NK-92 treated with Interleukin-12 subunit alpha and Interleukin-12 subunit beta, amount 100 ng/mL, for 24 hours (cell line): ENCODE measurements around the gene FXN.
A peak's percentile ranks its signal among the peaks of the same experiment; 100 is the strongest.
"Not testable (repeated sequence)": the region's sequence is repeated elsewhere in the genome, so short reads cannot be mapped to it uniquely, and the experiment has no call there.

Source experiments
- DNase-seq: peaks from one replicate; lab custom pipeline; 2025; lab: John Stamatoyannopoulos, UW

The FXN gene

GRCh38 chr9:69035438-69036308 is at the start of gene FXN:
FXN (plus strand) TSS chr9:69035752; CDS start chr9:69035783, 31 bp downstream.
- DNase-seq: peak; percentile 62

- DNase-seq: not testable (repeated sequence)
Observed at GRCh38 chr9:68986949-68987348, 48.6 kb upstream of the FXN start.

GRCh38 chr9:68991457-68991856 is 44.1 kb upstream of the FXN start:
- no peak for DNase-seq

GRCh38 chr9:68995776-68996175 is 39.8 kb upstream of the FXN start:
- DNase-seq: no peak

GRCh38 chr9:68996462-68996861 is 39.1 kb upstream of the FXN start:
- no peak for DNase-seq

DNA sequence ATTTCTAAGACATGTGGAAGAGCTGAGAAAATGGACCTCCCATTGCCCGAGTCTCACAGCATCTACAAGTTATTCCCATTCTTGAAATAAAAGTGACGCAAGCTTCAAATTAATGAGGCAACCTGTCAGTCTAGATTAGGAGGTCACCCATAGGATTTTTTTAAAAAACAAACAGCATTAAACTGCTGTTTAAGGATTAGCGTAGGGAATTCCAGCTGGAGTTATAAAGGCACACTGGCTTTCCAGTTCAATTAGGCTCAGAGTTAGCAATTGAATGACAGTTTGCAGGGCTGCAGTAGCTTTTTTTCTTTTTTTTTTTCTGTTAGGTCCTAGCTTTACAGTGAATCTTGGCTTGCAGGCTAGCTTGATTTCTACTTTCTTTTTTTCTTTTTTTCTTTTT is 37.9 kb upstream of the FXN start:
- no peak for DNase-seq

GRCh38 chr9:68998385-68998784 is 37.2 kb upstream of the FXN start:
- no peak for DNase-seq

- DNase-seq: no peak
Observed at GRCh38 chr9:68998812-68999211, 36.7 kb upstream of the FXN start.

DNA sequence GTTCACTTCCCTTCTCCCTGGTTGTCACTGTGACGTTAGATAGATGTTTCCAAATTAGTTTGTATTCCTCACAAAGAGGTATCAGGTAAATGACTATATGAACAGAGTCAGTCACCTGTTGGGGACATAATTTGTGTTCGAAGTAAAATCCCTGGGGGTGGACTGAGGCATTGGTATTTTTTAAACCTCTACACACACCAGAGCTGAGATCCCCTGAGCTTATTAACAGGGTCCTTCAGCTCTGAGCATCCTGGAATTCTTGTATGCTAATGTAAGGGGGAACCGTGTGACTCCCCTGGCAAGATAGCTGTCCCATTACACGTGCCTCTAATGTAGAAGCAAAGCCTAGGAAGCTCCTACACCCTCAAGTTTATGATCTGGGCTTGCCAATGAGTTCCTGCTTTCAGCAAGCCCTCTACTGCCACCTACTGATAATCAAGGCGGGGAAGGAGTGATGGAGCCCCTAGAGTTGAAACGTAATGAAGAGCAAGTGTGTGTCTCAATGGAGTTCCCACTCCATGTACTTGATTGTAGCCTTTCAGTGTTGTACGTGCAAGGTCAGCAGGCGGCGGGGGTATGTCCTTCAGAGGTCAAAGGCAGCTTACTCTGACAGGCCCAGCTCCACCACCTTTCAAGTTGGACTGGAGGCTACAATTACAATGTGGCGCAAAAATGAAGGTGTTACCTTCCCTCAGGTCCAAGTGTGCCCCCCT is 36.0 kb upstream of the FXN start:
- peak; percentile 21 for DNase-seq

DNA sequence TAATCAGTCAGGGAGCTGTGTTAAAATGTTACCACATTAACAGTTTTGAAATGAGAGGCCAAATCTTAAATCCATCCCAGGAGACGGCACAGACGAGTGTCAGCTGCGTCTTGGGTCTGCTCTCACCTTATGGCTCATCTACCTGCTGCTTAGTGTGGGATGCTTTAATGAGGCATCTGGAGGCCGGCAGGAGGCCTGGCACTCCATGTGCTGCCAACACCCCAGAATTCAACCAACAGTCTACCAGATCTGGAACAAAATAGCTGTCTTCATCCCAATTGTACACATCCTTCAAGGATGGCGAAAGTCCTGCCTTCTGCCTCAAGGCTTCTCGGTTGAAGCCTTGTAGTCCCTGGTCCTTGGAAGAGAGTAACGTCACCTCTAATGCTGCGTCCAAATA is 33.6 kb upstream of the FXN start:
- DNase-seq: no peak

- DNase-seq: no peak
Observed at GRCh38 chr9:69003051-69003450, 32.5 kb upstream of the FXN start.

GRCh38 chr9:69004836-69005235 is 30.7 kb upstream of the FXN start:
- no peak for DNase-seq

- DNase-seq: no peak
Observed at GRCh38 chr9:69009708-69010107, 25.8 kb upstream of the FXN start.

GRCh38 chr9:69012696-69013381 is 22.7 kb upstream of the FXN start:
- no peak for DNase-seq

DNA sequence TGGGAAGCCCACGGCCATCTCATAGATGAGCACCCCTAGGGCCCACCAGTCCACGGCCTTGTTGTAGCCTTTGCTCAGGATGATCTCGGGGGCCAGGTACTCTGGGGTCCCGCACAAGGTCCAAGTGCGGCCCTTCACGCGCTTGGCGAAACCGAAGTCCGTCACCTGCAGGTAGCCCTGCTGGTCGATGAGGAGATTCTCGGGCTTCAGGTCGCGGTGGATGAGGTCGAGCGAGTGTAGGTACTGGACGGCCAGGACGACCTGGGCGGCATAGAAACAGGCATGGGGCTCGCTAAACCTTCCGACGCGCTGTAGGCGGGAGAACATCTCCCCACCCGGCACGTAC is 22.2 kb upstream of the FXN start:
- no peak for DNase-seq

- DNase-seq: no peak
Observed at GRCh38 chr9:69014013-69014412, 21.5 kb upstream of the FXN start, which contains the start of gene PRKACG. PRKACG (minus strand) TSS chr9:69014113; CDS start chr9:69014092, 21 bp downstream.

DNA sequence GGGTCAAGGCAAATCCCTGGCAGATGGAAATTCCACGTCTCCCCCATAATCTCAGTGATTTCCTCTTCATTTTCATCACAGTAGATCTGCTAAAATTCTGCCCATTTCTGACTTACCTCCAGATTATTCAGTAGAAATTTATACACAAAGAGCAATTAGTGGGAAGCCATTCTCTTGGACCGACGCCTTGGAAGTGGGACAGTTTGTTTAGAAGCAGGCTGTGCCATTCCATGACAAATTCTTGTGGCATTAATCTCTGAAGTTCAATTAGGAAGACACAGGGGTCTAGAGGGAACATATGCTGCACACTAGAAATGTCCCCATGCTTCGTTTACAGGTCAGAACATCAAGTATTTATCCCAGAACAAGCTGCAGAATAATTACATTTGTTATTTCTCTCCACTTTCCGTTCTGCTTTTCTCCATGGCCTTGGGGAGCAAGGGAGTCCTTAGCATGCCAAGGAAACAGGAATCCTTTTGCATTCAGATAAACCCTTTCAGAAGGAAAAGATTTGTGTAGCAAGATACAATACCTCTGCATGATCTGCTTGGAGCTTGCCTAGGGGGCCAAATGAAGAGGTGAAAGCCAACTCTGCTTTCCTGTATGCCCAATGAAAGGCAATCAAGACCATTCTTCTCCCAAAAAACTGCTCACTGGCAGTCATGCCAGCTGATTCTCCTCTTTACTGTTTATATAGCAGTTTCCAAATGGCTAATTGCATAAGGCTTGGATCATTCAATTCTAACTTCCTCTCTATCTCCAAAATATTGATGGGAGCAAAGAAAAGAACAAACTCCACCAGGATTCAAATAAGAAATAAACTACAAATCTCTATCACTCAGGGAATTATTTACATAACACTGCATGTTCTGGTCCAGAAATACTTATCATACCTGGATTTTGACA is 19.1 kb upstream of the FXN start:
- no peak for DNase-seq

DNA sequence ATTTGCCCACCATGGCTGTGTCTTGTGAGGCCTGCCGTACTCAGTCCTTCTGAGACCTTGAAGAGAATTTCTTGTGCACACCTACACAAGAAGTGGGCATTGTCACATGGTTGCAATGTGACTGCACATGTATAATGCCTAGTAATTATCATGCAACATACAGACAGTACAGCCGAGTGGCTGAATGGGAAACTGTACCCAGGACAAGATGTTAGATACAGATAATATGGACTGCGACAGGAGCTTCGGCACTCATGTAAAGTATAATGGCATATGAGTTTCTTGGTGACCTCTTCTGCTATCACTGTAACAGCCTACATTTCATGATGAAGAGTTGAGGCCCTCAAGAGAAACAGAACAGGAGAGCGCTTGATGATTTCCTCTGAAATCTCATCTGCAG is 16.8 kb upstream of the FXN start:
- no peak for DNase-seq

DNA sequence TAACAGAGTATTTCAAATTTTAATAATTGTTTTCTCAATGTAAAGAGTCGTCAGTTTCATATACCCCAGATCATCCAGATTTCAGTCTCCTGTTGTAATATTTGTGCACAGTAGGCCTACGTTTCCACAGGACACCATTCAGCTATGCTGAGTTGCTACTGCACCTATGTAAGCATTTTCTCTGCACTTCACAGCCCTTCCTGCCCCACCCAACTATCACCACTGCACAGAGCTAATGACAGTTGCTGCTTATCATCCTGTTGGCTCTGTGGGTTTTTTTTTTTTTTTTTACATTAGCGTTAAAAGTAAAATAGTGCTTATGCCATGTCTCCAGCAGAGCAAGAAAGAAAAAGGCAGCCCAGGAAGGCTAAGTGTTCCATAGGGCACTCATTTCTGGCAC is 15.7 kb upstream of the FXN start:
- DNase-seq: no peak

DNA sequence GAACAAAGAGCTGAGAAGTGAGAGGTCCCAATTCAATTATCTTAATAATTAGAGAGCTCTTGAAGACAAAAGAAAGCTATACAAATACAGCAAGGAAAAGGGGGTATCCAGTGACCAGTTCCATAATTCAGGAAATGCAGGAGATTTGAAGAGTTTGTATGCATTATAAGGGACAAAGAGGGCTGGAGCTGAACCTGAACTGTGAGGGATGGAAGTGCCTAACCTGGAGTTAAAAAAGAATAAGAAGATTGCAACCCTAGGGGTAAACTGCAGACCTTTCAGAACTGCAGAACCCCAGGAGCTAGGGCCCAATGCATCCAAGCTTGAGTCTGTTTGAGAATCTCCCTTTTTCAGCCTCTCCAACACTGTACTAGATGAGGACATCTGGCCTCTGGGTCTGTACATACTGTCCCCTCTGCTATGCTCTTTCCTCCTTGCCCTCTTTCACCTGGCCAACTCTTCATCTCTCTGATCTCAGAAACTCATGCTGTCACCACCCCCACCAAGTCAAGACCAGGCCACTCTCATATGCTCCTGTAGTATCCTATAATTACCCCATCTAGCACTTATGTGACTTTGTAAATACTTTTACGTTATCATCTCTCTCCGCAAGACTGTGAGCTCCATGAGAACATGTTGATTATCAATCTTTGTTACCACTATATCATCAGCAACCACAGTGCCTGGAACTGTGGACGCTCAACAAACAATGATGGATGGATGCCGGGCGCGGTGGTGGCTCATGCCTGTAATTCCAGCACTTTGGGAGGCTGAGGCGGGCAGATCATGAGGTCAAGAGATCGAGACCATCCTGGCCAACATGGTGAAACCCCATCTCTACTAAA is 15.0 kb upstream of the FXN start:
- no peak for DNase-seq

GRCh38 chr9:69023650-69024049 is 11.9 kb upstream of the FXN start:
- DNase-seq: no peak
